Renal cortex interstitium (tissue), 15 donors: ENCODE data around the gene CDK5RAP1. TPM values are rescaled to one million over a fixed set of nuclear protein-coding genes. Genes with fewer than 3 reads are reported as not detected.
A peak's percentile ranks its signal among the peaks of the same experiment; 100 is the strongest.
"Not testable (repeated sequence)": the region's sequence is repeated elsewhere in the genome, so short reads cannot be mapped to it uniquely, and the experiment has no call there.

ENCODE experiments used
- DNase-seq, 11 donors: peaks; one replicate each; pipeline ENCODE4 v3.0.0-alpha.2; 2013; ENCODE audit warnings: low read depth in 9 of 11, low spot score in 4 of 11; ENCODE audit errors: extremely low read depth in 1 of 11
- long read RNA-seq, 16 experiments: transcript quantifications; one replicate each; lab custom pipeline, GENCODE V29; 2026
- polyA plus RNA-seq, 3 donors: library from polyadenylated mRNA; unstranded; fragments of 120-200 nt; gene quantifications; one replicate each; pipeline ENCODE4 v1.2.1, GENCODE V29; 2013; ENCODE audit not compliant: insufficient read length in 3 of 3

The CDK5RAP1 gene, protein sequence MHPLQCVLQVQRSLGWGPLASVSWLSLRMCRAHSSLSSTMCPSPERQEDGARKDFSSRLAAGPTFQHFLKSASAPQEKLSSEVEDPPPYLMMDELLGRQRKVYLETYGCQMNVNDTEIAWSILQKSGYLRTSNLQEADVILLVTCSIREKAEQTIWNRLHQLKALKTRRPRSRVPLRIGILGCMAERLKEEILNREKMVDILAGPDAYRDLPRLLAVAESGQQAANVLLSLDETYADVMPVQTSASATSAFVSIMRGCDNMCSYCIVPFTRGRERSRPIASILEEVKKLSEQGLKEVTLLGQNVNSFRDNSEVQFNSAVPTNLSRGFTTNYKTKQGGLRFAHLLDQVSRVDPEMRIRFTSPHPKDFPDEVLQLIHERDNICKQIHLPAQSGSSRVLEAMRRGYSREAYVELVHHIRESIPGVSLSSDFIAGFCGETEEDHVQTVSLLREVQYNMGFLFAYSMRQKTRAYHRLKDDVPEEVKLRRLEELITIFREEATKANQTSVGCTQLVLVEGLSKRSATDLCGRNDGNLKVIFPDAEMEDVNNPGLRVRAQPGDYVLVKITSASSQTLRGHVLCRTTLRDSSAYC
- 10 to 100 TPM; 34.6 to 45.1 (median 35.4) TPM for polyA plus RNA-seq
- long read RNA-seq, donor 1, partial matches to known transcripts, result 0 of 1 reads
- long read RNA-seq, donor 1, other reads (novel, unspliced or antisense), result 0 of 1 reads
- long read RNA-seq, donor 2, transcript CDK5RAP1-202 (14 exons, 2,122 nt), result major isoform, 6 of 6 reads
- long read RNA-seq, donor 2, partial matches to known transcripts, result 0 of 6 reads
- long read RNA-seq, donor 2, other reads (novel, unspliced or antisense), result 0 of 6 reads
- long read RNA-seq, donor 3, partial matches to known transcripts, result 0 of 2 reads
- long read RNA-seq, donor 3, other reads (novel, unspliced or antisense), result 0 of 2 reads
- long read RNA-seq, donor 4, partial matches to known transcripts, result 0 of 3 reads
- long read RNA-seq, donor 4, other reads (novel, unspliced or antisense), result 0 of 3 reads
- long read RNA-seq, donor 5, partial matches to known transcripts, result 0 of 4 reads
- long read RNA-seq, donor 5, other reads (novel, unspliced or antisense), result 0 of 4 reads
- long read RNA-seq, donor 6, partial matches to known transcripts, result 0 of 3 reads
- long read RNA-seq, donor 6, other reads (novel, unspliced or antisense), result 0 of 3 reads
- long read RNA-seq, donor 7, partial matches to known transcripts, result 0 of 1 reads
- long read RNA-seq, donor 7, other reads (novel, unspliced or antisense), result 0 of 1 reads
- long read RNA-seq, donor 8, partial matches to known transcripts, result 0 of 2 reads
- long read RNA-seq, donor 8, other reads (novel, unspliced or antisense), result 0 of 2 reads
- long read RNA-seq, donor 9, partial matches to known transcripts, result 0 of 2 reads
- long read RNA-seq, donor 9, other reads (novel, unspliced or antisense), result 0 of 2 reads
- long read RNA-seq, donor 10, partial matches to known transcripts, result 0 of 5 reads
- long read RNA-seq, donor 10, other reads (novel, unspliced or antisense), result 0 of 5 reads
- long read RNA-seq, donor 11, partial matches to known transcripts, result 0 of 2 reads
- long read RNA-seq, donor 11, other reads (novel, unspliced or antisense), result 0 of 2 reads
- long read RNA-seq, donor 12, partial matches to known transcripts, result 0 of 2 reads
- long read RNA-seq, donor 12, other reads (novel, unspliced or antisense), result 0 of 2 reads
- long read RNA-seq, donor 13, transcript CDK5RAP1-202 (14 exons, 2,122 nt), result major isoform, 7 of 7 reads
- long read RNA-seq, donor 13, partial matches to known transcripts, result 0 of 7 reads
- long read RNA-seq, donor 13, other reads (novel, unspliced or antisense), result 0 of 7 reads
- long read RNA-seq, donor 14, partial matches to known transcripts, result 0 of 2 reads
- long read RNA-seq, donor 14, other reads (novel, unspliced or antisense), result 0 of 2 reads
- long read RNA-seq, donor 15, partial matches to known transcripts, result 0 of 1 reads
- long read RNA-seq, donor 15, other reads (novel, unspliced or antisense), result 0 of 1 reads
- long read RNA-seq, donor 16, transcript CDK5RAP1-202 (14 exons, 2,122 nt), result major isoform, 8 of 9 reads
- long read RNA-seq, donor 16, partial matches to known transcripts, result 0 of 9 reads
- long read RNA-seq, donor 16, other reads (novel, unspliced or antisense), result 0 of 9 reads

DNA sequence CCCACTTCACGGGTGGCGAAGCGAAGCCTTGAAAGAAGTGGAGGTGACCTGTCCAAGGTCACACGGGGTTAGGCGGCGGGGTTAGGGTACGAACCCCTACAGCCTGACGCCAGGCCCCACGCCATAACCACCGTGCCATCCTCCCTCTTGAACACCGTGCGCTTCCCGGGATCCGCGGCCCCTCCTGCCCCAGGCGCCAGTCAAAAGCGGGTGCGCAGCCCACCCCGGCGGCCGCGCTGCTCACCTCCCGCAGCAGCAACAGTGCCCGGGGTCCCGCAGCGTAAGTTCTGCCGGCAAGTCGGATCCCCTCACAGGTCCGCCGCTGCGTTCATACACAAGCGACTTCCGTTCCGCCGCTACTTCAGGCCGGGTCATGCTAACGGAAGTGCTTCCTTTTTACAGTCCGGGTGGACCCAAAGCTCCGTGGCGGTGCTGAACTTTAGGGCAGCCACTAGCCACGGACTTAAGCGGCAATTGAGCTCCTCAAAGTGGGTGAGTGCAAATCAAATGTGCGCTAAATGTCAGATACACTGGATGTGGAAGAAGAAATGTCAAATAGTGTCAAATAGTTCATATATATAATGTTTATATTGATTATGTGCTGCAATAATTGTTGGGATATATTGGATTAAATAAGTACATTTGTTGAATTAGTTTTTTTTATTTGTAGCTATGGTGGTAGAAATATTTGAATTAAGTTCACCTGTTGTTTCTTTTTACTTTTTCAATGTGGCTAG, at the start of gene CDK5RAP1:
Gene CDK5RAP1, minus strand, starts transcription at position 336 of the 737 bp plus-strand sequence. CDS start 4,455 bp downstream, outside the sequence.
- DNase-seq, result peak; percentile 75 to 90 (median 85)

DNA sequence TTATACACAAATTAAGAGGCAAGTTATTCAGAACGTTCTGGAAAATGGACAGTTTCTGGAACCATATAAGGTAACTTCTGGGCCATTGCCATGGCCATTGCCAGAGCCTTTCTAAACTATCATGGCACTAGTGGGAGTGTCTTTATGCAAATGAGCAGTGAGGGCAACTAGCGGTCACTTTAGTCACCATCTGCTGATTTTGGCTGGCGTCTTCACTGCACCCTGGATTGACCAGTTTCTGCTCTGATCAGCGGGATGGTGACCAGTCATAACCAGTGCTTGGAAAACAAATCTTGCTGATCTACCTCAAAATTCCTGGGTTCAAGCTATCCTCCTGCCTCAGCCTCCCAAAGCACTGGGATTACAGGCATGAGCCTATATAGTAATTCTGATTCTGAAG, 49.5 kb upstream of the CDK5RAP1 start:
- no peak for DNase-seq

DNA sequence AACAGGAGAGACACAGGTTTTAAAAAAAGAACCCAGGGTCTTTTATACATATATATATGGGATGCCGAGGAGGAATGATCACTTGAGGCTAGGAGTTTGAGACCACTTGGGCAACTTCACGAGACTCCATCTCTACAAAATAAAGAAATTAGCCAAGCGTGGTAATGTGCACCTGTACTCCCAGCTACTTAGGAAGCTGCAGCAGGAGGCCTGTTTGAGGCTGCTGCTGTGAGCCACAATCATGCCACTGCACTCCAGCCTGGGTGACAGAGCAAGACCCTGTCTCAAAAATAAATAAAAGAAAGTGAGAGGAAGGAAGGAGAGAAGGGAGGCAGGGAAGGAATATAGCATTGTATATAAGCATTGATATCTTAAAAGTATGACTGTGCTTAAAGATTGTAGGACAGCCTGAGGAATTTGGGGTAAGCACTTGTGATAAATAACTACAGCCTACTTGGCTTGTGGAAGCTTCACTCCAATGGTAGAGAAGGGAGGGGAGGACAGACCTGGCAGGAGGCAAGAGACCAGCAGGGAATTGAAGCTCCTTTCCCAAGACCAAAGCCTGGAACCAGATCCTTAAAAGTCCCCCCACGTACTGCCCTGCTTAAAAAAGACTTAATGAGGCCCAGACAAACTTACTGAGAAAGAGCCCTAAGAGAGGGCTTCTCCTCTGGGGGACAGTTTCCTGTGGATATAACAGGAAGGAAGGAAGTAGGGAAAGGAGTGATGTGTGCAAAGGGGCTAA, 44.7 kb upstream of the CDK5RAP1 start:
- no peak for DNase-seq

DNA sequence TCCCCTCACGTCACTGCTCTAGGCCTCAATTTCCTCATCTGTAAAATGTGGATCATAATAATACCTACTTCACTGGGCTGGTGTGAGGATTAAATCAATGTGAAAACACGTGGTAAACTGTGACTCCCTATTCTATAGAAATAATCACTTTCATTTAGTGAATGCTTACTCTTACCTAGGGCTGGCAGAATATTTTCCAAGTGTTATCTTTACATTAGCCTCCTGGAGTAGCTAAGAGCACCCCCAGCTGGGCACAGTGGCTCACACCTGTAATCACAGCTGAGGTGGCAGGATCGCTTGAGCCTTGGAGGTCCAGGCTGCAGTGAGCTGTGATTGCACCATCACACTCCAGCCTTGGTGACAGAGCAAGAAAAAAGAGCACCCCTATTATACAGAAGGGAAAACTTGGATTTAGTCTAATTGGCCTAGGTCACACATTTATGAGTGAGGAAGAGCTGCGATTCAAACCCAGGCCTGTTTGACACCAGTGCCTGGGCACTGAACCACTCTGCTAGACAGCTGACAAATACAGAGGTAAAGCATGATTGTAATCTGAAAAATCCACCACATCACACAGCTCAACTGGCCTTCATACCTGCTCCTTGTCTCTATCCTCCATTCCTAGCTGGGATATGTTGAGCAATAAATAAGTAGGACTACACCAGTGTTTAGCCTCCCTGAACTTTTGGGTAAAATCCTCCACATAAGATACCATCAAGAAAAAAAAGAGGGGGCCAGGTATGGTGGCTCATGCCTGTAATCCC, 43.7 kb upstream of the CDK5RAP1 start:
- no peak for DNase-seq

DNA sequence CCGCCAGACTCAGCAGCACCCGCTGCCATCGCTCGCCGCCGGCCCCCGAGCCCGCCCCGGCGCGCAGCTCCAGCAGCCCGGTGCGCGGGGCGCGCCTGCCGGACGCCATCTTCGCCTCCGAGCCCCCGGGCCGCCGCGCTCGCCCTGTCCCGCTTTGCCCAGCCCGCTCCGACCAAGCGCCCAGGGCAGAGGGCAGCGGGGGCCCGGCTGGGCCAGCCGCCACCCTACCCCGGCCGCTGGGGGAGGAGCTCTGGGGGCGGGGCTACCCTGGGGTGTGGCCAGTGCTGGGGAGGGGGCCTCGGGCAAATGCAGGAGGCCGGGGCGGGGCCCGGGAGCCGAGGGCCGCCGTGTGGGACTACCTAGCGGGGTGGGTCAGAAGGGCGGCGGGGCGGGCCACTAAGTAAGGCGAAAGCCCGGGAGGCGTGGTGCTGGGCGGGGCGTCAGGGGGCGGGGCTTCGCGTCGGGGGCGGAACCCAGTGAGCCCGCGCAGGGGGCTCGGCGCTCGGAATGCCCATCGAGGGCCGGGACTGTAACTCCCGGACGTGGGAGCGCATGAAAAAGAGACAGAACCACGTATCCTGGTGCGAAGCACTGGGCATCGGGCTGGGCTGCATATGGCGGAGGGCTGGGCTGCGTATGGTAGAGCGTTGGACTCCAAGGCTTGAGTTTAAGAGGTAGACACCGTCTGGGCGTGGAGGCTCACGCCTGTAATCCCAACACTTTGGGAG, 42.4 kb upstream of the CDK5RAP1 start, which contains the start of gene SNTA1:
Gene SNTA1, minus strand, starts transcription at position 252 of the 728 bp plus-strand sequence. Its CDS starts 143 bp downstream, at position 109.
- DNase-seq, result peak in 8 of 11 donors; percentile 39 to 75 (median 64)

DNA sequence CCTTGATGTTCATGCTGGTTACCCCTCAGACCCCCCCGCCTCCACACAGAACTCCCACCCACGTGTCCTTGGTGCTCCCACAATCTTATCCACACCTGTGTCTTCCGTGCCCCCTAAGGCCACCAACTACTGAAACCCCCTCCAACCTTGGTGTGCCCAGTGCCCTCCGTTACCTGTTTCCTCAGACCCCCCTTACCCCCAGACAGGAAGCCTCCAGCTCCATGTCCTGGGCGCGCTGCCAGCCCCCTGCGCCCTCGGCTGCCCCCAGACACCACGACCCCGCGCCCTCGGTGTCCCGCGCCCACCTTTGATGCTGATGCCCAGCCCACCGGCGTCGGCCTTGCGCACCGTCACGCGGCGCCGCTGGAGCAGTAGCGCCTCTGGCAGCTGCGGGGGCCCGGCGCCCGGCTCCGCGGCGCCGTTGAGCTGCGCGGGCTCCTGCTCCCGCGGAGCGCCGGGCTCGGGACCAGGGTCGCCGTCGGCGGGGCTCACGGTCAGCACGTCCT, 41.7 kb upstream of the CDK5RAP1 start:
- peak in 2 of 11 donors; percentile 13 to 25 for DNase-seq

DNA sequence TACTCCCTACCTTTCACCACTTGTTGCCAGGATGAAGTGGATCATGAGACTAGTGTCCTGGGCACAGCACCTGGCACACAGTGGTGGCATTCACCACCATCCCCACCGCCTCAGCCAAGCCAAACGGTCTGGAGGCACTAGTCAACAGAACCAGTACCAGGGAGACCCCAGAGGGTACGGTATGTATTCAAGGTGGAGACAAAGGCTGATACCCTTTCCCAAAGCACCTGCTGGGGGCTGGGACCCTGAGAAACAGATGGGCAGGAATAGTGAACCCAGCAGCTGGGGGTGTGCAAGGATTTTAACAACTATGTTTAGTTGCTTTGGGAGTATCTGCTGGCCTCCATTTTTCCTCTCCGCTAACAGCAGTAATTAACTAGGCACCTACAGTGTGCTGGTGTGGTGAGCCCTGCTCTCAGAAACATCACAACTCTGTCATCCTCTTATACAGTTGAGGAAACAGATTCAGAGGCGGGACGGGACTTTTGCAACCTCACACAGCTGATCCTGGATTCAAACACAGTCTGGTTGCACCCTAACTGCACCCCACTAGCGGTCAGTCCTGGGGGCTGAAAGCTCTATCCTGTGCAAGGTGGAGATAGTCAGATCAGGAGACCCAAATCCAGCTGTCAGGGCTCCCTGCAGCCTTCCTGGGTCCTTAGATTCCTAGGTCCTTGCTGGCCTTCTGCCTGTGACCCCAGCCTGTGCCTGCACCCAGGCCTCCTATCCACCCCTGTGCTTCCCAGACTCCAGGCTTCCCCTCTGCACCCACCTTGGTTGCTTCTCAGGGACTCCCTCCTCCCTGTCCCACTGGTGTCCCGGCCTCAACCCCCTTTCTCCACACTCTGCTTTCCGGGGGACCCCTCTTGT, 41.1 kb upstream of the CDK5RAP1 start:
- DNase-seq, result no peak

DNA sequence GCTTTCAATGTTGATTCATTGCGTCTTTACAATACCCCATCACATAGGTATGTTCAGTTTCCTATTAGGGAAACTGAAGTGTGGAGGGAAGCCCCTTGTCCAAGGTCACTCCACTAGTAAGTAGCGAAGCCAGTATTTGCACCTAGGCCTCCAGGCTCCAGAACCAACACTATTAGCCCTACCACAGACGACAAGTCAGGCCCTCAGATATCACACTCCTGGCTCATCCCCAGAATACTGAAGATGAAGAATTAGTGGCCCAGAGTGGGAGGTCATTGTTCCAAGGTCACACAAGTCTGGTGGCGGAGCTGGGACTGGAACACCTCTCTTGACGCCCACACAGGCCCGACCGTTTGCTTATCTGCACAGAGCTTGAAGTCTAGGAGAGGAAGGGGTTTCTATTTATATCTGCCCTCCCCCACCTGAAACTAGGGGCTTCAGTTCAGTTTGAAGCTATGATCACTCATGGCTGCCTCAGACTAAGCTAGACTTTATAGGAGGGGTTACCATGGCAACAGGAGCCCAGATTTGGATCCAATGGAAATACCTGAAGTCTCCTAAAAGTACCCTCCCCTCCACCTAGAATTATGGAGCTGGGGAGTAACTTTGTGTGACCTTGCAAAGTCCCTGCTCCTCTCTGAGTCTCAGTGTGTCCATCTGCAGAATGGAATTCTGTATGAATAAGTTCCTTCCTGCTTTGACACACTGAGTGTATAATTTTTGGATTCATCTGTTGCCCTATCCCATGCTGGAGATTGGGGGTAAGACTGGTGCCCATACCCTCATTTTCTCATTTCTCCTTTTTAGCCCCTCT, 40.0 kb upstream of the CDK5RAP1 start:
- no peak for DNase-seq

DNA sequence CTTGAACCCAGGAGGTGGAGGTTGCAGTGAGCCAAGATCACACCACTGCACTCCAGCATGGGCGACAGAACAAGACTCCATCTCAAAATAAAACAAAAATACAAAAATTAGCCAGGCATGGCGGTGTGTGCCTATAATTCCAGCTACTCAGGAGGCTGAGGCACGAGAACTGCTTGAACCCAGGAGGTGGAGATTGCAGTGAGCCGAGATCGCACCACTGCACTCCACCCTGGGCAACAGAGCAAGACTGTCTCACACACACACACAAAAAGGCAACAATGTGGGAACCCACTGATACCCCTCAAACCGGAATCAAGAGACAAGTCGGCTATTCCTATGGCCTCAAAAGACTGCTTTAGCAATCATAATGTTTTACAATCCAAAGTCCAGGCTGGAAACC, 39.2 kb upstream of the CDK5RAP1 start:
- DNase-seq, result not testable (repeated sequence)

DNA sequence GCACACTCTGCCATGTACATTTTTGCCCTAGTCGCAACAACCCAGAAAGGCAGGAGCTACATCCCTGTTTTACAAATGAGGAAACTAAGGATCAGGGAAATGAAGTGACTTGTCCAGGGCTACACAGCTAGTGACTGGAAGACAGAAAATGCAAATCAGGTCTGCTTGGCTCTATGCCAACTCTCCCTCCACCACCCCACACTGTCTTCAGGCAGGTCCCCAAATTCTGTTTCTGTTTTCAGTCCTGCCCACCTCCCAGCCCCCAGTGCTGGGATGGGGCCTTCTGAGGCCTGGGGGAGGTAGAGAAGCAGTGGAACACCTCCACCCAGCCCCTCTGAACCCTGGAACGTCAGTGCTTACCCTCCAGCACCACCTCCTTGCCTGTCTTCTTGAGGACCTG, 37.2 kb upstream of the CDK5RAP1 start:
- DNase-seq, result no peak

DNA sequence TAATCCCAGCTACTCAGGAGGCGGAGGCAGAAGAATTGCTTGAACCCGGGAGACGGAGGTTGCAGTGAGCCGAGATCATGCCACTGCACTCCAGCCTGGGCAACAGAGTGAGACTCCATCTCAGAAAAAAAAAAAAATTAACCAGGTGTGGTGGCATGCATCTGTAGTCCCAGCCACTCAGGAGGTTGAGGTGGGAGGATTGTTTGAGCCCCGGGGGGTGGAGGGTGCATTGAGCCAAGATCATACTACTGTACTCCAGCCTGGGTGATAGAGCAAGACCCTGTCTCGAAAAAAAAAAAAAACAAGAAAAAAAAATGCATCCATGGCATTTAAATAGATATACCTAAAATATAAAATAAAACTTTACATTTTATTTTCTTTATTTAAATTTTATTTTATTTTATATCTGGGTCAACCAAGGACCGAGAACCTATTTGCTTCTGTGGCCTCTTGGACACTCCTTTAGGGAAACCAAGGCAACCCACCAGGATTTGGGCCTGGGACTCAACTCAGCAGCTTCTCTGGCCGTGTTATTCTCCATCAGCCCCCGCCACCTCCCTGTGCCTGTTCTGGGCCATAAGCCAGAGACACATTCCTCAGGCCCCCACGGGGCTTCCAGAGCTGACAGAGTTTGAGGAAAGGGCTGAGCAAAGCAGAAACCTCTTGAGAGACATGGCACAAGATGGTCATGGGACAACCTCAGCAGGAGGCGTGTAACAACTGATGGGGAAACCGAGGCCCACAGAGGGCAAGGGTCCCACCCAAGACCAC, 36.0 kb upstream of the CDK5RAP1 start:
- peak in 4 of 11 donors; percentile 15 to 57 (median 27) for DNase-seq

DNA sequence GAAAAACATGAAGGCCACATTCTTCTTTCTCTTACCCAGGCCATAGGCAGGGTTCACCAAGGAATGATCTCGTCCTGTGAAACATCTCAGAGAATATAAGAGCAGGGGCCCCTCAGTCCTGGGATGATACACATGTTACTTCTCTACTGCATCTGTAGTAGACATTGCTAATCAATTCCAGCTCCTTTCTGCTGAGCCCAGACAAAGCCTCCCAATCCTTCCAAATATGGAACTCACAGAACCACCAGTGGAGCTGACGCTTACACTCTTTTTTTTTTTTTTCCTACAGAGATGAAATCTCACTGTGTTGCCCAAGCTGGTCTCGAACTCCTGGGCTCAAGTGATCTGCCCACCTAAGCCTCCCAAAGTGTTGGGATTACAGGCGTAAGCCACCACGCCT, 33.1 kb upstream of the CDK5RAP1 start:
- DNase-seq, result no peak
